H1 (cell line): Measurements from ENCODE around the gene SLC25A38. TPM values are rescaled to one million over a fixed set of nuclear protein-coding genes. Genes with fewer than 3 reads are reported as not detected.

Experiments
- CTCF ChIA-PET: fragments of 300-600 bp; sonication (Branson Sonifier 250); formaldehyde crosslinking; loops from one replicate; lab custom pipeline; 2021; ENCODE audit not compliant: partially characterized antibody; lab: Charles Lee
- POLR2A ChIA-PET: fragments of 300-600 bp; sonication (Branson Sonifier 250); formaldehyde crosslinking; loops from one replicate; lab custom pipeline; 2021; ENCODE audit warnings: inconsistent platforms; ENCODE audit not compliant: partially characterized antibody; lab: Charles Lee
- DNase-seq, 2 experiments: peaks; one replicate each; pipeline versions ENCODE4 v3.0.0 to v3.0.0-alpha.2; 2010 to 2022; ENCODE audit warnings: low spot score in 2 of 2, low read depth in 1 of 2, mixed read lengths in 1 of 2
- FAIRE-seq: peaks from 2 replicates; lab custom pipeline; 2011; peaks lifted over from hg19 to GRCh38; lab: Jason Lieb, UNC
- H2AFZ ChIP-seq: 2 replicates; pipeline ENCODE4 v1.8.1; 2012; ENCODE audit warnings: low read length, inconsistent platforms
- H2AK5ac ChIP-seq: 2 replicates; pipeline ENCODE4 v1.6.1; 2013; ENCODE audit warnings: low read depth, low read length
- H2BK120ac ChIP-seq: replicated peaks from 2 replicates; pipeline ENCODE3; 2013; ENCODE audit warnings: low read depth, low read length, inconsistent platforms
- H2BK12ac ChIP-seq: 2 replicates; pipeline ENCODE4 v1.6.1; 2013; ENCODE audit warnings: low read depth, low read length
- H2BK15ac ChIP-seq: 2 replicates; pipeline ENCODE4 v1.6.1; 2013; ENCODE audit warnings: low read length
- H2BK20ac ChIP-seq: 2 replicates; pipeline ENCODE4 v1.6.1; 2013; ENCODE audit warnings: low read length
- H2BK5ac ChIP-seq: 2 replicates; pipeline ENCODE4 v1.6.1; 2013; ENCODE audit warnings: low read depth, low read length
- H3K14ac ChIP-seq: 2 replicates; pipeline ENCODE4 v1.6.1; 2013; ENCODE audit warnings: inconsistent platforms; ENCODE audit not compliant: insufficient read length
- H3K18ac ChIP-seq: 2 replicates; pipeline ENCODE4 v1.6.1; 2013; ENCODE audit warnings: low read length; ENCODE audit errors: extremely low read depth
- H3K23ac ChIP-seq: 2 replicates; pipeline ENCODE4 v1.6.1; 2013; ENCODE audit warnings: inconsistent platforms; ENCODE audit not compliant: insufficient read length
- H3K23me2 ChIP-seq: 2 replicates; pipeline ENCODE4 v1.6.1; 2013; ENCODE audit warnings: low read depth, low read length
- H3K27ac ChIP-seq: 2 replicates; pipeline ENCODE4 v1.6.1; 2011; ENCODE audit warnings: low read depth, low read length, inconsistent platforms
- H3K27me3 ChIP-seq, 4 experiments: replicated peaks in 1 of 4; 1 replicate in 1 of 4; 2 replicates in 3 of 4; pipeline versions ENCODE4 v1.6.1 to v1.8.1; 2011 to 2013; ENCODE audit warnings: low read length in 3 of 4, mild to moderate bottlenecking in 3 of 4, inconsistent platforms in 2 of 4, mixed read lengths in 2 of 4, moderate library complexity in 1 of 4; ENCODE audit not compliant: control insufficient read depth in 3 of 4, insufficient read depth in 3 of 4; ENCODE audit errors: extremely low read depth in 1 of 4
- H3K36me3 ChIP-seq, 4 experiments: 2 replicates each; pipeline versions ENCODE4 v1.6.1 to v1.8.1; 2011 to 2013; ENCODE audit warnings: mild to moderate bottlenecking in 4 of 4, low read length in 3 of 4, moderate library complexity in 2 of 4, control low read depth in 1 of 4, inconsistent platforms in 1 of 4; ENCODE audit not compliant: insufficient read depth in 4 of 4, control insufficient read depth in 2 of 4
- H3K4ac ChIP-seq: replicated peaks from 2 replicates; pipeline ENCODE3; 2013; ENCODE audit warnings: low read length, low read depth, mixed read lengths, inconsistent platforms; ENCODE audit not compliant: insufficient read length
- H3K4me1 ChIP-seq, 4 experiments: replicated peaks in 1 of 4; 1 replicate in 1 of 4; 2 replicates in 3 of 4; pipeline versions ENCODE4 v1.6.1 to v1.8.1; 2011 to 2013; ENCODE audit warnings: low read length in 3 of 4, inconsistent platforms in 2 of 4, mixed read lengths in 1 of 4; ENCODE audit not compliant: insufficient read depth in 4 of 4, control insufficient read depth in 3 of 4
- H3K4me2 ChIP-seq, 2 experiments: 2 replicates each; pipeline versions ENCODE4 v1.6.1 to v1.8.1; 2011 to 2013; ENCODE audit warnings: low read depth in 2 of 2, low read length in 2 of 2, control low read depth in 1 of 2, inconsistent platforms in 1 of 2, mild to moderate bottlenecking in 1 of 2; ENCODE audit not compliant: insufficient read depth in 1 of 2
- H3K4me3 ChIP-seq, 4 experiments: fragments of 200-600, 300-600 bp in 1 of 4; sonication (generic), shearing (Covaris generic), sonication (Bioruptor Twin) in 1 of 4; 2 replicates each; pipeline versions ENCODE4 v1.5.1 to v1.8.1; 2011 to 2016; ENCODE audit warnings: low read length in 4 of 4, low read depth in 3 of 4, control low read depth in 2 of 4, inconsistent platforms in 2 of 4, mild to moderate bottlenecking in 2 of 4, mixed read lengths in 1 of 4, moderate library complexity in 1 of 4; ENCODE audit not compliant: insufficient read depth in 2 of 4; ENCODE audit errors: extremely low read depth in 1 of 4
- H3K56ac ChIP-seq: replicated peaks from 2 replicates; pipeline ENCODE3; 2013; ENCODE audit warnings: low read depth, mild to moderate bottlenecking, mixed read lengths, low read length, inconsistent platforms; ENCODE audit not compliant: insufficient read length
- H3K79me1 ChIP-seq: 2 replicates; pipeline ENCODE4 v1.6.1; 2013; ENCODE audit warnings: low read depth, low read length, control low read depth
- H3K79me2 ChIP-seq, 2 experiments: 2 replicates each; pipeline versions ENCODE4 v1.6.1 to v1.8.1; 2012 to 2013; ENCODE audit warnings: low read length in 2 of 2, mild to moderate bottlenecking in 2 of 2, inconsistent platforms in 1 of 2; ENCODE audit not compliant: insufficient read depth in 2 of 2, control insufficient read depth in 1 of 2
- H3K9ac ChIP-seq, 4 experiments: replicated peaks in 1 of 4; 1 replicate in 1 of 4; 2 replicates in 3 of 4; pipeline versions ENCODE4 v1.6.1 to v1.8.1; 2011 to 2013; ENCODE audit warnings: low read depth in 3 of 4, low read length in 3 of 4, control low read depth in 2 of 4, mild to moderate bottlenecking in 2 of 4, moderate library complexity in 2 of 4, inconsistent platforms in 1 of 4; ENCODE audit errors: extremely low read depth in 1 of 4
- H3K9me3 ChIP-seq, 2 experiments: 2 replicates each; pipeline versions ENCODE4 v1.6.1 to v1.8.1; 2012 to 2013; ENCODE audit warnings: mild to moderate bottlenecking in 2 of 2, moderate library complexity in 2 of 2, control low read depth in 1 of 2, inconsistent platforms in 1 of 2, low read depth in 1 of 2, low read length in 1 of 2, mixed read lengths in 1 of 2; ENCODE audit not compliant: insufficient read depth in 2 of 2
- H4K20me1 ChIP-seq, 2 experiments: replicated peaks in 1 of 2; 2 replicates each; pipeline versions ENCODE3 to v1.8.1; 2011 to 2013; ENCODE audit warnings: inconsistent platforms in 2 of 2, low read length in 2 of 2, mild to moderate bottlenecking in 1 of 2; ENCODE audit not compliant: insufficient read depth in 2 of 2, control insufficient read depth in 1 of 2
- H4K5ac ChIP-seq: 2 replicates; pipeline ENCODE4 v1.6.1; 2013; ENCODE audit warnings: low read length, low read depth, mixed read lengths, inconsistent platforms; ENCODE audit not compliant: insufficient read length
- H4K8ac ChIP-seq: 2 replicates; pipeline ENCODE4 v1.8.0; 2013; ENCODE audit warnings: mild to moderate bottlenecking, moderate library complexity, low read length, inconsistent platforms; ENCODE audit not compliant: insufficient read depth; ENCODE audit errors: extremely low read depth
- H4K91ac ChIP-seq: replicated peaks from 2 replicates; pipeline ENCODE3; 2013; ENCODE audit warnings: low read length, mixed read lengths, inconsistent platforms; ENCODE audit not compliant: insufficient read length
- ASH2L ChIP-seq: fragments of 200-600, 300-600 bp; sonication (generic); IDR thresholded peaks from one replicate; pipeline ENCODE4 v1.7.1; 2017; ENCODE audit warnings: low read length
- ATF2 ChIP-seq: IDR thresholded peaks from 2 replicates; pipeline ENCODE4 v1.6.1; 2012; ENCODE audit warnings: low read length, inconsistent platforms
- CEBPB ChIP-seq: IDR thresholded peaks from 2 replicates; pipeline ENCODE4 v1.6.1; 2012; ENCODE audit warnings: low read depth, low read length
- CHD2 ChIP-seq: IDR thresholded peaks from 2 replicates; pipeline ENCODE4 v1.6.1; 2012; ENCODE audit warnings: low read length, improper control_type of control experiment
- KDM5A ChIP-seq: fragments of 200-600 bp; IDR thresholded peaks from 2 replicates; pipeline ENCODE4 v1.7.1; 2012; ENCODE audit warnings: mild to moderate bottlenecking, low read length, inconsistent platforms, mixed read lengths
- POU5F1 ChIP-seq: IDR thresholded peaks from 2 replicates; pipeline ENCODE4 v1.6.1; 2011; ENCODE audit warnings: low read depth, mild to moderate bottlenecking, low read length, moderate library complexity
- RAD21 ChIP-seq, 2 experiments: IDR thresholded peaks in 1 of 2; conservative IDR thresholded peaks in 1 of 2; 2 replicates each; pipeline ENCODE4 v1.6.1; 2011; ENCODE audit warnings: low read depth in 2 of 2, low read length in 2 of 2, improper control_type of control experiment in 1 of 2, inconsistent platforms in 1 of 2, mild to moderate bottlenecking in 1 of 2, moderate library complexity in 1 of 2
- RNF2 ChIP-seq: fragments of 200-900, 300-1000 bp; sonication (generic); IDR thresholded peaks from 2 replicates; pipeline ENCODE4 v1.7.1; 2016; ENCODE audit warnings: borderline replicate concordance, low read depth, mild to moderate bottlenecking, antibody characterized with exemption, low read length; ENCODE audit not compliant: poor library complexity, severe bottlenecking; ENCODE audit errors: missing control alignments
- SIX5 ChIP-seq: IDR thresholded peaks from 2 replicates; pipeline ENCODE4 v1.6.1; 2011; ENCODE audit warnings: mild to moderate bottlenecking, low read depth, low read length
- SP1 ChIP-seq: IDR thresholded peaks from 2 replicates; pipeline ENCODE4 v1.6.1; 2011; ENCODE audit warnings: low read depth, low read length
- TAF7 ChIP-seq: optimal IDR thresholded peaks from 2 replicates; pipeline ENCODE3; 2011; ENCODE audit warnings: low read depth, mild to moderate bottlenecking, inconsistent platforms, low read length, moderate library complexity, borderline replicate concordance
- TBP ChIP-seq: IDR thresholded peaks from 2 replicates; pipeline ENCODE4 v1.6.1; 2011; ENCODE audit warnings: low read depth, low read length, improper control_type of control experiment
- whole genome bisulfite sequencing, 2 experiments: shearing (Covaris generic) in 1 of 2; methylation state at CpG; one replicate each; pipeline versions ENCODE4 v1.1.6 to v1.1.7; 2013 to 2015; ENCODE audit warnings: low lambda C conversion rate in 2 of 2, mixed read lengths in 2 of 2, inconsistent platforms in 1 of 2, low coverage in 1 of 2, missing lambda C conversion rate in 1 of 2; ENCODE audit not compliant: insufficient replicate concordance in 2 of 2, insufficient coverage in 1 of 2, insufficient read length in 1 of 2; ENCODE audit errors: extremely low coverage in 1 of 2, missing lambda C conversion rate in 1 of 2; 5-methylcytosine and 5-hydroxymethylcytosine counted together
- polyA plus RNA-seq, 7 experiments: library from polyadenylated mRNA; depleted of rRNA in 3 of 7; stranded (reverse) in 5 of 7; unstranded in 2 of 7; fragments of >200 nt in 5 of 7; fragments of 200-250 nt in 2 of 7; gene quantifications; 1 replicate in 5 of 7; 2 replicates in 1 of 7; 4 replicates in 1 of 7; pipeline versions ENCODE4 v1.2.1 to v1.2.3, GENCODE V29; 2011 to 2013; ENCODE audit warnings: missing spikeins in 2 of 7, mixed read lengths in 2 of 7
- total RNA-seq: library from RNA; stranded (reverse); fragmentation: NEBNext Ultra II Directional; extraction: Animal tissue kit (Norgen Biotek cat#: 25700); gene quantifications from 2 replicates; pipeline ENCODE4 v1.2.1, GENCODE V29; 2021

SLC25A38 gene
- total and polyA plus RNA-seq, 2 of the 8 experiments (the other 6 are each of a cell fraction or from before 2014, with no cell fraction given): 41.2 to 45.8 TPM

- POLR2A ChIA-PET: interaction anchor here (1.0 to 33.7 kb wide), 2 partner anchors 9 to 24 kb away, joined by 3 to 771 read pairs; partner anchors contain the start of gene RPSA
- H4K91ac ChIP-seq: no peak overlapping the region
- H3K36me3 ChIP-seq: peaks cover 3 to 24% (median 14%) of the 10 kb centered on the region in 4 experiments; a peak in 7 of 8 replicates
- TF ChIP-seq TBP (no peak), ASH2L (no peak), CHD2 (no peak), ATF2 (no peak), SP1 (no peak), POU5F1 (no peak), TAF7 (no peak), CEBPB (no peak), RNF2 (no peak), SIX5 (no peak), RAD21 (IDR thresholded peaks at IDR 0.05 in 1 of 2, conservative IDR thresholded peaks at IDR 0.05 in 1 of 2; ENCODE audit: low read depth in 2 of 2, low read length in 2 of 2) (no peak), KDM5A (no peak)
Observed at GRCh38 chr3:39386318-39386717, 3.1 kb downstream of the SLC25A38 start.

More at GRCh38 chr3:39386318-39386717, 3.1 kb downstream of the SLC25A38 start:
- Histone ChIP-seq H3K14ac (no peak overlapping the region), H2BK120ac (no peak overlapping the region), H2BK12ac (no peak overlapping the region), H2BK15ac (no peak overlapping the region), H4K5ac (no peak overlapping the region), H3K18ac (no peak overlapping the region), H3K9ac (no peak overlapping the region), H3K79me2 (peaks cover 30 to 70% of the 10 kb centered on the region in 2 experiments), H3K4me1 (peaks cover 3 to 6% (median 5%) of the 10 kb centered on the region in 4 experiments; a peak in 6 of 7 replicates), H3K23ac (no peak overlapping the region), H4K20me1 (peaks cover 7 to 24% of the 10 kb centered on the region in 2 experiments), H3K79me1 (peaks cover 22% of the 10 kb centered on the region), H3K56ac (no peak overlapping the region), H3K4ac (no peak overlapping the region), H3K27ac (no peak overlapping the region), H3K23me2 (no peaks in the 10 kb centered on the region; the same call in 1 of the 2 replicates), H4K8ac (no peak overlapping the region), H2BK5ac (0 out of 2 replicates have a peak overlapping the region, but pooled peaks have one; percentile 37), H3K27me3 (no peaks in the 10 kb centered on the region), H2BK20ac (no peak overlapping the region), H2AK5ac (no peak overlapping the region), H2AFZ (no peak overlapping the region), H3K9me3 (no peaks in the 10 kb centered on the region), H3K4me3 (no peak overlapping the region), H3K4me2 (no peak overlapping the region; a peak in 1 of 4 replicates)
- no peak for FAIRE-seq
- DNase-seq: no peak
- CTCF ChIA-PET: interaction anchor here (0.7 to 1.7 kb wide), 4 partner anchors 9 to 793 kb away, joined by 3 to 10 read pairs (median 3); partner anchors contain the start of gene RPSA
- 69% methylated on average over 5 of the region's 5 CpGs; no CpG with 5 or more reads in 1 of the 2 experiments for WGBS, 2 experiments
